Ishikawa (cell line): Measurements from ENCODE around the gene KCNC3.

Experiments used
- CREB1 ChIP-seq: IDR thresholded peaks from 2 replicates; pipeline ENCODE4 v1.6.1; 2012; ENCODE audit warnings: low read depth
- RAD21 ChIP-seq: IDR thresholded peaks from 2 replicates; pipeline ENCODE4 v1.6.1; 2012; ENCODE audit warnings: low read depth
- TEAD4 ChIP-seq: IDR thresholded peaks from 2 replicates; pipeline ENCODE4 v1.6.1; 2012
- TF ChIP-seq, protein P1 (sequence below): IDR thresholded peaks from 2 replicates; pipeline ENCODE4 v1.6.1; 2012; ENCODE audit warnings: low read depth, mild to moderate bottlenecking

- TF ChIP-seq, protein P1, sequence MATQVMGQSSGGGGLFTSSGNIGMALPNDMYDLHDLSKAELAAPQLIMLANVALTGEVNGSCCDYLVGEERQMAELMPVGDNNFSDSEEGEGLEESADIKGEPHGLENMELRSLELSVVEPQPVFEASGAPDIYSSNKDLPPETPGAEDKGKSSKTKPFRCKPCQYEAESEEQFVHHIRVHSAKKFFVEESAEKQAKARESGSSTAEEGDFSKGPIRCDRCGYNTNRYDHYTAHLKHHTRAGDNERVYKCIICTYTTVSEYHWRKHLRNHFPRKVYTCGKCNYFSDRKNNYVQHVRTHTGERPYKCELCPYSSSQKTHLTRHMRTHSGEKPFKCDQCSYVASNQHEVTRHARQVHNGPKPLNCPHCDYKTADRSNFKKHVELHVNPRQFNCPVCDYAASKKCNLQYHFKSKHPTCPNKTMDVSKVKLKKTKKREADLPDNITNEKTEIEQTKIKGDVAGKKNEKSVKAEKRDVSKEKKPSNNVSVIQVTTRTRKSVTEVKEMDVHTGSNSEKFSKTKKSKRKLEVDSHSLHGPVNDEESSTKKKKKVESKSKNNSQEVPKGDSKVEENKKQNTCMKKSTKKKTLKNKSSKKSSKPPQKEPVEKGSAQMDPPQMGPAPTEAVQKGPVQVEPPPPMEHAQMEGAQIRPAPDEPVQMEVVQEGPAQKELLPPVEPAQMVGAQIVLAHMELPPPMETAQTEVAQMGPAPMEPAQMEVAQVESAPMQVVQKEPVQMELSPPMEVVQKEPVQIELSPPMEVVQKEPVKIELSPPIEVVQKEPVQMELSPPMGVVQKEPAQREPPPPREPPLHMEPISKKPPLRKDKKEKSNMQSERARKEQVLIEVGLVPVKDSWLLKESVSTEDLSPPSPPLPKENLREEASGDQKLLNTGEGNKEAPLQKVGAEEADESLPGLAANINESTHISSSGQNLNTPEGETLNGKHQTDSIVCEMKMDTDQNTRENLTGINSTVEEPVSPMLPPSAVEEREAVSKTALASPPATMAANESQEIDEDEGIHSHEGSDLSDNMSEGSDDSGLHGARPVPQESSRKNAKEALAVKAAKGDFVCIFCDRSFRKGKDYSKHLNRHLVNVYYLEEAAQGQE = no peak
- TF ChIP-seq TEAD4 (no peak), CREB1 (no peak), RAD21 (0 out of 2 replicates have a peak, but pooled peaks have one; percentile 3)
These were observed 13.3 kb downstream of the KCNC3 start for GRCh38 chr19:50315773-50316448.
